GM12878 (cell line): Measurements from ENCODE around the gene PPP2R2B.

Experiments
- BCL11A ChIP-seq: IDR thresholded peaks from 2 replicates; pipeline ENCODE4 v1.6.1; 2011; ENCODE audit warnings: low read depth, low read length
- BHLHE40 ChIP-seq, 2 experiments: fragments of 450-650 bp in 1 of 2; IDR thresholded peaks; 2 replicates each; pipeline ENCODE4 v1.6.1; 2011 to 2017; ENCODE audit warnings: low read depth in 2 of 2, borderline replicate concordance in 1 of 2, improper control_type of control experiment in 1 of 2, low read length in 1 of 2, mild to moderate bottlenecking in 1 of 2
- CTCF ChIP-seq, 3 experiments: IDR thresholded peaks in 2 of 3; conservative IDR thresholded peaks in 1 of 3; 2 replicates each; pipeline ENCODE4 v1.5.1; 2011; ENCODE audit warnings: low read depth in 3 of 3, low read length in 3 of 3, mild to moderate bottlenecking in 3 of 3, control low read depth in 2 of 3, moderate library complexity in 2 of 3, inconsistent platforms in 1 of 3, mixed read lengths in 1 of 3; ENCODE audit not compliant: control insufficient read depth in 2 of 3, insufficient read depth in 1 of 3; ENCODE audit errors: extremely low read depth in 1 of 3
- EED ChIP-seq: sonication (generic); IDR thresholded peaks from 2 replicates; pipeline ENCODE4 v1.6.1; 2016; ENCODE audit warnings: antibody characterized with exemption, low read depth
- NR2C2 ChIP-seq: IDR thresholded peaks from 2 replicates; pipeline ENCODE4 v1.6.1; 2011; ENCODE audit warnings: borderline replicate concordance, low read depth; ENCODE audit not compliant: control insufficient read depth, insufficient read length
- SIN3A ChIP-seq: IDR thresholded peaks from 2 replicates; pipeline ENCODE4 v1.6.1; 2012; ENCODE audit warnings: low read depth, low read length, improper control_type of control experiment

DNA sequence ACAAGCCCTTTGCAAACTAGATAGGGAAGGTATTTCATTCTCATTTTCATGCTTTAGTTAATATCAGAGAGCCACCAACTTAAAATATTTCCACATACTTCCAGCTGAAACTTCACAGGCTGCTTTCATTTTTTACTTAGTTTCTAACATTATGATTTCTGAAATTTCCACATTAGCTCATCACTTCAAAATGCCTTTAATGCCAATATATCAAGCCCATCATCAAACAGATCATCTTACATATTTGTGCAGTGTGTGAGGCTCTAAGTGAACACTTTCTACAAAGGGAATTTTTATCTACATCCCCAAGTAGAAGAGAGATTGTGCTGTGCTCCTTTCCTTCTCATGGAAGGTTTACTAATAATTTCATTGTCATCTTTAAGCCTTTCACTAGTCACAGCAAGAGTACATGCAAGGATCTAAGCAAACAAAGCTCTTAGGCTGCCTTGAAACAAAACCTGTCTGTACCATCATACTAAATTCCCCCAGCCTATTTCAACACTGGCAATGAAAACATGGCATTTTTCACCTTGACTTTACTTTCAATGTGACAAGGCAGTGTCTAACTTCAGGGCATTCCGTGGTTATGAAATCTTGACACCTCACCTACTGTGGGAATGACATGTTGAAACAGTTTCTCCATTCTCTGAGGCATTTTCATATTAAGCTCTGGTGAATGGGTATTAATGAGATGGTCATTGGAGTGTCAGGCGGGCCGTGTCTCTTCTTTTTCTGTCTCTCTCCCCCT is 45.4 kb downstream of the PPP2R2B start:
- TF ChIP-seq SIN3A (no peak), NR2C2 (no peak), EED (no peak), BHLHE40 (IDR thresholded peaks at IDR 0.05; ENCODE audit: borderline replicate concordance in 1 of 2, low read depth in 2 of 2, low read length in 1 of 2) (no peak), CTCF (IDR thresholded peaks at IDR 0.05 in 2 of 3, conservative IDR thresholded peaks at IDR 0.05 in 1 of 3; ENCODE audit: control insufficient read depth in 2 of 3, extremely low read depth in 1 of 3, insufficient read depth in 1 of 3, low read depth in 3 of 3, low read length in 3 of 3) (no peak), BCL11A (no peak)
